Measurements from ENCODE around the gene SLC35B2.

The SLC35B2 gene

DNA sequence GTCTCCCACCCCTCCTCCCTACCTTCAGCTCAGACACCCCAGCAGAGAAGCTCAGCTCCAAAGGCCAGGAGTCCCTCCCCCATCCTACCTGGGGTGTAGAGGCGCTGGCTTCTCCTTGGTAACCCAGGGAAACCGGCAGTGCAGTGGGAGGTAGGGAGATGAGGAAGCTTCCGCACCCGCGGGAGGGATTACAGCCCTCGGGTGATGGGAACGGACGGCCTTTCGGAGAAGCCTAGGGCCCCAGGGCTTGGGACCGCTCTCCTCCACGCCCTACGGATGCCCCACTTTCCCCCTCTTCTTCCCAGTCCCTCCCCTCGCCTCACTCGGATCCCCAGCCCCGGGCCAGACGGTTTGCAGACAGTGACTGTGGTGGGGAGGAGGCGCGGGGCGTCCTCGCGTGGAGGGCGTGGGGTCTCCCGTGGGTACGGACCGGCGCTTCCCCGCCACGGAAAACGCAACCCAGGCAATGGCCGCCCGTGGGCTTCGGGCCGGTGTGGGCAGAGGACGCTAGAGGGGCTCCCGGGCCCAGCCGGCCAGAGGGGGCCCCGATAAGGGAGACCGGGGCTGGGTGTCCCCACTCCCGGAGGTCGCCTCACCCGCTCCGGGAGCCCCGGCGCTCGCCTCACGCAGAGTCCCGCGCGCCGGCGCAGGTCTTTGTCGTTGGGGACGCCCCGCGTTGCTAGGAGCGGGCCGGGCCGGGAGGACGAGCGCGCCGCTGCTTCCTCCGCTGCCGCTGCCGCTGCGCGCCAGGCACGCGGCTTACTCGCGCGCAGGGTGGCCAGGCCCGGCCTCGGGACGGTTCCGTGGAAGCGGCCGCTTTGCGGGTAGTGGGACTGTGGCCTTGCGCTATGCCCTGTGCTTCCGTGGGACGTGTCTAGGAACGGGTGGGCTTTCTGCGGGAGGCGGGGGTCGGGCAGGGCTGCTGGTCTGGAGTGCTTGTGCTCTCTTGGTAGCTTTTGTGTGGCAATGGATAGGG is 40.0 kb upstream of the SLC35B2 start:
- Histone ChIP-seq H3K4me3 (ENCODE audit: low read length) (peak overlapping the region; percentile 52), H3K36me3 (ENCODE audit: control insufficient read depth, insufficient read depth, low read length) (peaks cover 9% of the 10 kb centered on the region), H3K27ac (ENCODE audit: low read depth, low read length) (no peak overlapping the region), H3K4me1 (ENCODE audit: control insufficient read depth, insufficient read depth, low read length) (no peaks in the 10 kb centered on the region), H3K9ac (ENCODE audit: low read length) (no peak overlapping the region), H3K27me3 (ENCODE audit: control insufficient read depth, insufficient read depth, low read length) (peaks cover 23% of the 10 kb centered on the region)

DNA sequence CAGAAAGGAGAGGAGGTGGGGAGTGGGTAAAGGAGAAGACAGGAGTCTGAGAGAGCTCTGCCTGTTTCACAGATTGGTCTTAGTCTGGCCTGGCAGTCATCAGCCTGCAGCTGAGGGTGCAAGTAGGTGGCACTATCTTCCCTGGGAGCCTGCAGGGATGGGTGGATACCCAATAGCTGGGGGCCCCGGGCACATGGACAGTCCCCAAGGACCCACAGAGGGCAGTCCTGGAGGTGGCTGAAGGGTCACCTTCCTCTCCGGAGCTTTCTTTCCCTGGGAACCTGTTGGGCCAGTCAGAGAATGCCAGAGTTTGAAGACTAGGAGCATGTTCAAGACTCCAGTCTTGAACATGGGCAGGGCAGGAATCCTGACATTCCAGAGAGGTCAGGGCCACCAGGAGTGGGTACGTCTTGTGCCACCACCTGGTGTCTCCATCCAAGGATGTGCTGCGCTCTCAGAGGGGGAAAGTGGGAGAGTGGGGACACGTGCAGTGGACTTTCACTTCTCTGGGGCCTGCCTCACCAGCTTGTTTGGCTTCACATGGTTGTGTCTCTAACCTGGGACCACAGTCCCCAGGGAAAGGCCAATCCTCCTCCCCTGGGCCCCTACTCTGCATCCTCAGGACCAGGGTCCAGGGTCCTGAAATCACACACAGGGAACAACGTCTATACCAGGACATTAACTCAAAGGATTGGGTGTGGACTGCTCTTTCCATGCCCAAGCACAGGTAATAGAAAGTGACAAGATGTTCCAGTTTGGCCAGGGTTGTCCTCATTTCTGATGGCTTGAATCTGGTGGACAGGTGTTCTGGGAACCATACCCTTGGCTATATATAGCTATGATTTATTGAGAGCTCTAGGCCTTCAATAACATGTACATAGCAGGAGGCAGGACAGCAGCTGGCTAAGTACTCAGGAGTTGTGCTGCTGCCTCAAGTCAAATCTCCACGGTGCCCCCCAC is 37.8 kb upstream of the SLC35B2 start:
- peaks cover 35% of the 10 kb centered on the region for H3K27me3 ChIP-seq (ENCODE audit: control insufficient read depth, insufficient read depth, low read length)

DNA sequence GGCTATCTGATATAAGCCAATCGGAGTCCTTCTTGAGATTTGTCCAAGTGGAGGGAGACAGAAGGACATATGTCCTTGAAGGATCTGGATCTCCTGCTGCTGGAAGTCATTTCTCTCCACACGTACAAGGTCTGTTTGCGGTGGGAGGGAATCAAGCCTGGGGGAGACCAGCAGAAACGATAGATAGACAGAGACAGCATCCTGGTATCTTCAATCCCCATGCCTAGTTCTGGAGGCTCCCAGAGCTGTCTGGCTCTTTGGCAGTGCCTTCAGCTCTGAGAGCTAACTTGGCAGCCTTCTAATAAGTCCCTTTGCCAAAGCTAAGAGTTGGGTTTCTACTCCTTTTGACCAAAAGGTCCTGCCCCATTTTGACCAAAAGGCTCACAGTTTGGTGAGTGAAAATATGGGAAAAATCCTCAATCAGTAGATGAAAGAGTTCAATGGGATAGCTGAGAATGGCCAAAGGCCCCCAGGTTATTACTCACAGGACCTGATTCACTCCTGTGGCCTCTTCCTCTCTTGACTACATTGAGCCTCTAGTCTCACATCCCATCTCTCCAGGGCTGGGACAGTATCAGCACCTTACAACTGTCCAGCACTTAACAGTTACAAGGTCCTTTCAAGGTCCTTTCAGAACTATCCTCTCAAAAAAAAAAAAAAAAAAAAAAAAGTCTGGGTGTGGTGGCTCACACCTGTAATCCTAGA is 35.5 kb upstream of the SLC35B2 start:
- Histone ChIP-seq H3K4me3 (ENCODE audit: low read length) (no peak overlapping the region), H3K36me3 (ENCODE audit: control insufficient read depth, insufficient read depth, low read length) (no peaks in the 10 kb centered on the region), H3K27me3 (ENCODE audit: control insufficient read depth, insufficient read depth, low read length) (peaks cover 41% of the 10 kb centered on the region), H3K9ac (ENCODE audit: low read length) (no peak overlapping the region), H3K4me1 (ENCODE audit: control insufficient read depth, insufficient read depth, low read length) (no peaks in the 10 kb centered on the region), H3K27ac (ENCODE audit: low read depth, low read length) (no peak overlapping the region)

More for the DNA sequence above, 37.8 kb upstream of the SLC35B2 start:
- no peak overlapping the region for H3K27ac ChIP-seq (ENCODE audit: low read depth, low read length)
- no peaks in the 10 kb centered on the region for H3K4me1 ChIP-seq (ENCODE audit: control insufficient read depth, insufficient read depth, low read length)
- H3K4me3 ChIP-seq (ENCODE audit: low read length), result no peak overlapping the region
- no peak overlapping the region for H3K9ac ChIP-seq (ENCODE audit: low read length)
- H3K36me3 ChIP-seq (ENCODE audit: control insufficient read depth, insufficient read depth, low read length), result no peaks in the 10 kb centered on the region

DNA sequence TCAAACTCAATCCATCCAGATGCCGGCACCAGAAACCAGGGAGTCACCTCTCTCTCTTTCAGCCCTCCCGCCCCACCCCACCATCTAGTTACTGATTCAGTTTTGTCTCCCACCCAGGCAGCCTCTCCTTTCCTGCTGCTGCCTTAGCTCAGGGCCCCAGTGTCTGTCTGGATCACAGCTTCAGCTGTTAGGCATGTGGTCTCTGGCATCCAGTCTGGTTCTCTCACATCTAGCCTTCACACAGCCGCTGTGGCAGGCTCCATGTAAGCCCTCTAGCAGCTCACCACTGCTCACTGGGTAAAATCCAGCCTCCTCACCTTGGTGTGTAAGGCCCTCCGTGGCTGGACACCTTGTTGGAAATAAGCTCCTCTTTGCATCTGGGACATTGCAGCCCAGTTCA is 34.5 kb upstream of the SLC35B2 start:
- Histone ChIP-seq H3K27me3 (ENCODE audit: control insufficient read depth, insufficient read depth, low read length) (peaks cover 40% of the 10 kb centered on the region), H3K27ac (ENCODE audit: low read depth, low read length) (no peak overlapping the region), H3K36me3 (ENCODE audit: control insufficient read depth, insufficient read depth, low read length) (no peaks in the 10 kb centered on the region), H3K9ac (ENCODE audit: low read length) (no peak overlapping the region), H3K4me1 (ENCODE audit: control insufficient read depth, insufficient read depth, low read length) (no peaks in the 10 kb centered on the region), H3K4me3 (ENCODE audit: low read length) (no peak overlapping the region)

DNA sequence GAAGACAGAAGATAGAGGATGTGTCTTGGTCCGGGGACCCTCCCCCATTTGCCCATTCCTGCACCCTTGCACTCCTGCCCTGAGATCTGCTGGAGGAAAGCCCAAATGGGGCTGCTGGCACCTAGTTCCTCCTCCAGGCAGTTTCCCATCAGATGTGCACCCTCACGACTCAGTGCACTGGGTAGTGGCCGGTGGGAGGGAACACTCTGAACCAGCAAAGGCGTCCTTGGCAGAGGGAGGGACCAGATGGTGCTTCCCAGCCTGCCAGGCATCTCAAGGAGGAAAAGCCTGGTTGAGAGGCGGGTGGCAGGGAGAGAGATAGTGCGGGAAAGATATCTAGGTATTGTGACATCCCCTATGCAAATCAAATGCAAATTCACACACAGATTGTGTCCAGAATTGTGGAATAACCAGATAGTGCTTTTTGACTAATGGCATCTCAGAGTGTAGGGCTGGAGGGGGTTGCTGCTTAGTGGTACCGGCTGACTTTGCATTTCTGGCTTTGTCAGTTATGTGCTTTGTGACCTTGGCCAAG is 32.5 kb upstream of the SLC35B2 start:
- no peak overlapping the region for H3K27ac ChIP-seq (ENCODE audit: low read depth, low read length)
- no peak overlapping the region for H3K9ac ChIP-seq (ENCODE audit: low read length)
- H3K4me3 ChIP-seq (ENCODE audit: low read length), result no peak overlapping the region
- H3K4me1 ChIP-seq (ENCODE audit: control insufficient read depth, insufficient read depth, low read length), result no peaks in the 10 kb centered on the region
- H3K36me3 ChIP-seq (ENCODE audit: control insufficient read depth, insufficient read depth, low read length), result no peaks in the 10 kb centered on the region
- H3K27me3 ChIP-seq (ENCODE audit: control insufficient read depth, insufficient read depth, low read length), result peaks cover 23% of the 10 kb centered on the region

DNA sequence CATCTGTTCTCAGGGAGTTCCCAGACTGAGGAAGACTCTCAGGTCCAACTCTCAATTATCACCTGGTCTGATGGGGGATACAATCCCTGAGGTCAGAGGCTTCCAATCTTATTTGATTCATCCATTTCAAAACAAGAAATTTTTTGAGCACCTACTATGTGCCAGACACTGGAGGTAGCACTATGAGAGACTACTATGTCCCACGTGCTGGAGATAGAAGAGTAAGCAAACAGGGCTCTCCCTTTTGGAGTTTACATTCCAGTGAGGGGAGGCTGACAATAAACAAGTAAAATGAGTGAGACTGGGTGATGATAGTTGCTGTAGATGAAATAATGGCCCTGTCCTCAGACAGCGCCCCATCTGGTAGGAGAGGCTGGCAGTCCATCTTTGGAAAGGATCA is 29.4 kb upstream of the SLC35B2 start:
- Histone ChIP-seq H3K4me1 (ENCODE audit: control insufficient read depth, insufficient read depth, low read length) (no peaks in the 10 kb centered on the region), H3K27me3 (ENCODE audit: control insufficient read depth, insufficient read depth, low read length) (peaks cover 23% of the 10 kb centered on the region), H3K4me3 (ENCODE audit: low read length) (no peak overlapping the region), H3K36me3 (ENCODE audit: control insufficient read depth, insufficient read depth, low read length) (no peaks in the 10 kb centered on the region), H3K9ac (ENCODE audit: low read length) (no peak overlapping the region), H3K27ac (ENCODE audit: low read depth, low read length) (no peak overlapping the region)

DNA sequence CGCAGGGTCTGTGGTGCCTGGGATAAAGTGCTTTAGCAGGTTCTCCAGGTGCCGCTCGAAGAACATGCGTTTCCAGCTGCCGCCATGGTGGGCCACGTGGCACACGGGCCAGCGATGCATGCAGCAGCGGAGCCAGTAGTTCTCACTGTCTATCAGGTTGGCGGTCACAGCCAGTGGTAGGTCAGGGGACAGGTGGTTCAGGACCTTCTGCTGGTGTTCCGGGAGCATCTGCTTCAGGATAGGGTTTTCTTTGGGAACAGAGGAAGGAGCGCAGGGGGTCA is 28.9 kb upstream of the SLC35B2 start:
- no peak overlapping the region for H3K9ac ChIP-seq (ENCODE audit: low read length)
- peaks cover 20% of the 10 kb centered on the region for H3K27me3 ChIP-seq (ENCODE audit: control insufficient read depth, insufficient read depth, low read length)
- H3K36me3 ChIP-seq (ENCODE audit: control insufficient read depth, insufficient read depth, low read length), result no peaks in the 10 kb centered on the region
- no peak overlapping the region for H3K4me3 ChIP-seq (ENCODE audit: low read length)
- no peak overlapping the region for H3K27ac ChIP-seq (ENCODE audit: low read depth, low read length)
- no peaks in the 10 kb centered on the region for H3K4me1 ChIP-seq (ENCODE audit: control insufficient read depth, insufficient read depth, low read length)

DNA sequence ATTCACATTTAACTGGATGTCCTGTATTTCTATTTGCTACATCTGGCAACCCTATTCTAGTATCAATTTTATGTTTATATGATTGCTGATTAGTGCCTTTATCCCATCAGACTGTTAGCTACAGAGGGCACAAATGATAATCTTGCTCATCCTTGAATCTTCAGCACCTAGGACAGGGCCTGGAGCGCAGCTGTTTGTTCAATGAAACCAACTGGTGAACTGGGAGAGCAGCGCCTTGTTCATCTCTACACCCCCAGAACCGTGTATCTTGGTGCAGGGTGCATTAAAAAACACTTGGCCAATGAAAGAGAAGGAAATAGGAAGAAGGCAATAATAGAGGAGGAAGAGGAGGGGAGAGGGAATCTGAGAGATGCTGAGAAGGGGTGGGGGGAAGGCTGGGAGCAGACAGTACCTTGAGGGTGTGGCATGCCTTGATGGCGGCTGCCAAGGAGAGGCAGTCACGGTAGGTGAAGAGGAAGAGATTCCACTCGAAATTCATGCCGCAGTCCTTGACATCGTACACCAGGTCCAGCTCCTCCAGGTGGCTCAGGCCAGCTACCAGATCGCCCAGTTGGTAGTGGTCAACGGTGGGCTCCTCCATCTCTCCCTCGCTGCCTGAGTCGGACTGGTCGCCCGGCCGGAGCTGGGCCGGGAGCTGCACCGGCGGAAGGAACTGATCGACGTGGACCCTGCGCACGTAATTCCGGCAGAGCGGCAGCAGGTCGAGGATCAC is 28.4 kb upstream of the SLC35B2 start:
- no peak overlapping the region for H3K27ac ChIP-seq (ENCODE audit: low read depth, low read length)
- H3K4me1 ChIP-seq (ENCODE audit: control insufficient read depth, insufficient read depth, low read length), result no peaks in the 10 kb centered on the region
- no peaks in the 10 kb centered on the region for H3K36me3 ChIP-seq (ENCODE audit: control insufficient read depth, insufficient read depth, low read length)
- H3K4me3 ChIP-seq (ENCODE audit: low read length), result no peak overlapping the region
- H3K27me3 ChIP-seq (ENCODE audit: control insufficient read depth, insufficient read depth, low read length), result peaks cover 19% of the 10 kb centered on the region
- H3K9ac ChIP-seq (ENCODE audit: low read length), result no peak overlapping the region

DNA sequence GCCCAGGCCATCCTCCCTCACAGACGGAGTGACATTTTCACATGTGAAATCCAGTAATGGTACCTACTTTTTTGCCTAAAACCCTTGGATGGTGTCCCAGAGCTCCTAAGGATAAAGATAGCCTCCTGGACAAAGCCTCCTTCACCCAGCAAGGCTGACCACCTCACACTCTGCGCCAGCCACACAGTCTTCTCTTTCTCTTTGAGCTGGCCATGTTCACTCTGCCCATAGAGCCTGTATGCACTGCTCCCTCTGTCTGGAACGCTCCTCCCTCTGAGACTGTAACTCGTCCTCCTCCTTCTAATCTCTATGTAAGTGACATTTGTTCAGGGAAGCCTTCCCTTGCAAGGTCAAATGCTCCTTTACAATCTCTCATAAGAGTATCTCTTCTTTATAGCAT is 27.5 kb upstream of the SLC35B2 start:
- Histone ChIP-seq H3K27ac (ENCODE audit: low read depth, low read length) (no peak overlapping the region), H3K9ac (ENCODE audit: low read length) (no peak overlapping the region), H3K36me3 (ENCODE audit: control insufficient read depth, insufficient read depth, low read length) (no peaks in the 10 kb centered on the region), H3K27me3 (ENCODE audit: control insufficient read depth, insufficient read depth, low read length) (peaks cover 15% of the 10 kb centered on the region), H3K4me1 (ENCODE audit: control insufficient read depth, insufficient read depth, low read length) (no peaks in the 10 kb centered on the region), H3K4me3 (ENCODE audit: low read length) (no peak overlapping the region)

DNA sequence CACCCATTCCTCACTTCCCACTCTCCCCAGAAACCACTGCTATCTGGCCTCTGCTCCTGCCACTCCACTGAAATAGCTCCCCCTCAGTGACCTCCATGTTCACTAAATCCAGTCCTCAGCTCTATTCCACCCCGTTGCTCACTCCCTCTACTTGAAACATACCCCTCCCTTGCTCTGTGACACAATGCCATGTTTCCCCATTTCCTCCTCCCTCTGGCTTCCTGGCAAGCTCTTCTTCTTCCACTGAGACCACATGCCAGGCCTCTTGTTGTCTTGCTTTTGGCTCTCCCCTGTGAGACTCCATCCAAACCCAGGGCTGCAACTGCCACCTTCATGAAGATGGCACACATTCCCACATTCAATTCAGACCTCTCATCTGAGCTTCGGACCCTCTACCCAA is 26.8 kb upstream of the SLC35B2 start:
- H3K27me3 ChIP-seq (ENCODE audit: control insufficient read depth, insufficient read depth, low read length), result peaks cover 9% of the 10 kb centered on the region
- H3K9ac ChIP-seq (ENCODE audit: low read length), result no peak overlapping the region
- no peaks in the 10 kb centered on the region for H3K4me1 ChIP-seq (ENCODE audit: control insufficient read depth, insufficient read depth, low read length)
- no peak overlapping the region for H3K27ac ChIP-seq (ENCODE audit: low read depth, low read length)
- H3K36me3 ChIP-seq (ENCODE audit: control insufficient read depth, insufficient read depth, low read length), result no peaks in the 10 kb centered on the region
- H3K4me3 ChIP-seq (ENCODE audit: low read length), result no peak overlapping the region

DNA sequence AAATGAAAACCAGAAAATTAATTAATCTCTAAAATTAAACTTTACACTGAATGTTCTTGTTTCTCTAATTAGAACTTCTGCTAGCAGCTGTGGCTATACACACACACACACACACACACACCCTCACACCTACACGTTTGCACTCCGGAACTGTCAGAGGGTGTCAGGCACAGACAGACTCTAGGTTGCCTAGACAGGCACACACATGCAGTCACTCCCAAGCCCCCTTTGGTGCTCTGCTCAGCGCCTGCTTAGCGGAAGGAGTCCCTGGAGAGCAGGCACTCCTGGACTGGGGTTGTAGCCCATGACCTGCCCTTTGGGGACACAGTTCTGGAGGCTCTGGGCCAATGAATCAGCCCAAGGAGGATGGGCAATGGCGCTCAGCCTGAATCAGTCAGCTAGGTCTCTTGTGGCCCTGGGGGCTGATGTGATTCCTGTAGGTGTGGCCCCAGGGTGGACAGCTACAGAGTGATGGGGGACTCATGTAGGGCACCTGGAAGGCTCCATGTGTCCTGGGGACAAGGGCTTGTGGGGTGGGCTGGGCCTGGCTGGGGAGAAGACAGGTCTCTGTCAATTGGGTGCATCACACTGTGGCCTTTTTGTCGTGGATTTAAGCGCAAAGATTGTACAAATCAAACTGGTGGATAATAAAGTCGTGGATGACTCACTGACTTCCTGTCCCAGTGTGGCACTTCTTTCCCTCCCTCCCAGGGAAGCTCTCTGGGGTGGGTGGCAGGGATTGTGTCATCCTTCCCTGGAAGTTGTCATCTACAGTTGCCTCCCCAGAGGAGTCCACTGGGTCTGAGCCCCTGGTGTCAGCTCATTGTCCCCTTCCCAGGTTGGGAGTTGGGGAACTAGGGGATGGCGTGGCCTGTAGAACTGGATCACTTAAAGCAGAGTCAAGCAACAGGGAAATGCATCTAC is 21.7 kb upstream of the SLC35B2 start:
- Histone ChIP-seq H3K4me1 (ENCODE audit: control insufficient read depth, insufficient read depth, low read length) (no peaks in the 10 kb centered on the region), H3K27ac (ENCODE audit: low read depth, low read length) (no peak overlapping the region), H3K36me3 (ENCODE audit: control insufficient read depth, insufficient read depth, low read length) (no peaks in the 10 kb centered on the region), H3K4me3 (ENCODE audit: low read length) (no peak overlapping the region), H3K9ac (ENCODE audit: low read length) (no peak overlapping the region), H3K27me3 (ENCODE audit: control insufficient read depth, insufficient read depth, low read length) (peaks cover 21% of the 10 kb centered on the region)
